Measurements from ENCODE around the gene TMEM94.

DNA sequence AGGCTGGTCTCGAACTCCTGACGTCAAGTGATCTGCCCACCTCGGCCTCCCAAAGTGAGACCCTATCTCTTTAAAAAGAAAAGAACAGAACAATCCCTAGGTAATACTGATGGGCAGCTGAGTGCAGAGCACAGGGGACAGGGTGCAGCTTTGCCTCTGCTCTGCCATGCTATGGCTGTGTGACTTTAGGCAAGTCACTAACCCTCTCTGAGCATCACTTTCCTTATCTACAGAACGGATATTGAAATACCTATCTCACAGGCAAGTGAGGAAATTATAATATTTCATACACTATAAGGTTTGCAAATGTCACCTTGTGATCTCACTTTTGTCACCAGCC, 54.8 kb downstream of the TMEM94 start:
- TF ChIP-seq, protein P1, sequence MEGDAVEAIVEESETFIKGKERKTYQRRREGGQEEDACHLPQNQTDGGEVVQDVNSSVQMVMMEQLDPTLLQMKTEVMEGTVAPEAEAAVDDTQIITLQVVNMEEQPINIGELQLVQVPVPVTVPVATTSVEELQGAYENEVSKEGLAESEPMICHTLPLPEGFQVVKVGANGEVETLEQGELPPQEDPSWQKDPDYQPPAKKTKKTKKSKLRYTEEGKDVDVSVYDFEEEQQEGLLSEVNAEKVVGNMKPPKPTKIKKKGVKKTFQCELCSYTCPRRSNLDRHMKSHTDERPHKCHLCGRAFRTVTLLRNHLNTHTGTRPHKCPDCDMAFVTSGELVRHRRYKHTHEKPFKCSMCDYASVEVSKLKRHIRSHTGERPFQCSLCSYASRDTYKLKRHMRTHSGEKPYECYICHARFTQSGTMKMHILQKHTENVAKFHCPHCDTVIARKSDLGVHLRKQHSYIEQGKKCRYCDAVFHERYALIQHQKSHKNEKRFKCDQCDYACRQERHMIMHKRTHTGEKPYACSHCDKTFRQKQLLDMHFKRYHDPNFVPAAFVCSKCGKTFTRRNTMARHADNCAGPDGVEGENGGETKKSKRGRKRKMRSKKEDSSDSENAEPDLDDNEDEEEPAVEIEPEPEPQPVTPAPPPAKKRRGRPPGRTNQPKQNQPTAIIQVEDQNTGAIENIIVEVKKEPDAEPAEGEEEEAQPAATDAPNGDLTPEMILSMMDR (conservative IDR thresholded peaks at IDR 0.05), result no peak
- no peak for TF ChIP-seq ZFX (IDR thresholded peaks at IDR 0.05)

All from C4-2B (cell line).